Motor neuron (in vitro differentiated cells): ENCODE results near the gene CRACR2A. TPM values are rescaled to one million over a fixed set of nuclear protein-coding genes. Genes with fewer than 3 reads are reported as not detected.

ENCODE experiments used
- ATAC-seq, 8 experiments: fragments of 200-7000 bp; cut with Tn5 transposase; replicated peaks in 6 of 8; 2 replicates each; pipeline ENCODE4 v1.8.0; 2021; ENCODE audit warnings: mild to moderate bottlenecking in 8 of 8, moderate library complexity in 8 of 8
- H3K27ac ChIP-seq, 2 donors: fragments of 250-450 bp; sonication (Bioruptor Pico); 2 replicates each; pipeline ENCODE4 v1.9.0; 2021; ENCODE audit warnings: antibody characterized with exemption in 2 of 2, mild to moderate bottlenecking in 2 of 2, moderate library complexity in 1 of 2
- H3K4me1 ChIP-seq, 2 donors: fragments of 250-450 bp; sonication (Bioruptor Pico); replicated peaks in 1 of 2; 2 replicates each; pipeline ENCODE4 v1.6.1; 2021; ENCODE audit warnings: antibody characterized with exemption in 2 of 2, mild to moderate bottlenecking in 2 of 2, moderate library complexity in 1 of 2
- H3K4me3 ChIP-seq, 5 donors: fragments of 250-450 bp; sonication (Bioruptor Pico); 2 replicates each; pipeline ENCODE4 v1.9.0; 2021; ENCODE audit warnings: antibody characterized with exemption in 5 of 5, mild to moderate bottlenecking in 5 of 5, moderate library complexity in 4 of 5
- WGBS, 10 experiments: fragments of 450-650 bp; shearing (Covaris generic); methylation state at CpG; one replicate each; pipeline ENCODE4 v1.0.0; 2022; 5-methylcytosine and 5-hydroxymethylcytosine counted together
- in situ Hi-C, 9 experiments: fragments of 400-800 bp; cut with MboI; loops; one replicate each; pipeline ENCODE4 v1.15.0; 2021; ENCODE audit warnings: low sequenced_read_pairs in 9 of 9, low pct_unique_long_range_greater_than_20kb in 2 of 9; ENCODE audit not compliant: unreplicated experiment in 9 of 9
- total RNA-seq, 8 experiments: library from RNA; unstranded; fragments of 300-600 nt; gene quantifications; 2 replicates each; pipeline versions ENCODE4 v1.2.3 to v1.2.4, GENCODE V29; 2022

CRACR2A gene
- total RNA-seq, 8 experiments from 2014 or later = 0.11 to 12.5 (median 1.2) TPM

- peak in 6 of 8 experiments; percentile 9 to 74 (median 60) for ATAC-seq
- H3K4me1 ChIP-seq = peaks cover 33 to 43% of the 10 kb centered on the region in 2 donors
Observed at GRCh38 chr12:3607039-3607720, 145.7 kb downstream of the CRACR2A start.

GRCh38 chr12:3606128-3606527 is 146.8 kb downstream of the CRACR2A start:
- Histone ChIP-seq H3K4me1 (peaks cover 43 to 50% of the 10 kb centered on the region in 2 donors), H3K4me3 (no peak overlapping the region), H3K27ac (no peak overlapping the region)
- WGBS, 10 experiments = 0 to 100% (median 79%) methylated on average over 1 to 7 of the region's 10 CpGs; no CpG with 5 or more reads in 2 of the 10 experiments
- ATAC-seq = peak in 3 of 8 experiments; percentile 76 to 86 (median 81)
- in situ Hi-C loops = no loop called here

More at GRCh38 chr12:3607039-3607720, 145.7 kb downstream of the CRACR2A start:
- WGBS, 10 experiments = 17 to 56% (median 25%) methylated on average over 2 to 9 of the region's 9 CpGs; no CpG with 5 or more reads in 6 of the 10 experiments
- Histone ChIP-seq H3K27ac (peak overlapping the region in 1 of 2 donors; percentile 44), H3K4me3 (no peak overlapping the region)
- in situ Hi-C loops = no loop called here

GRCh38 chr12:3605692-3606091 is 147.2 kb downstream of the CRACR2A start:
- WGBS, 10 experiments = 27 to 78% (median 67%) methylated on average over 4 to 6 of the region's 6 CpGs; no CpG with 5 or more reads in 5 of the 10 experiments
- peak in 3 of 8 experiments; percentile 15 to 48 (median 43) for ATAC-seq
- in situ Hi-C loops = no loop called here
- Histone ChIP-seq H3K4me3 (no peak overlapping the region), H3K27ac (no peak overlapping the region), H3K4me1 (peaks cover 45 to 51% of the 10 kb centered on the region in 2 donors)

- Histone ChIP-seq H3K4me3 (no peak overlapping the region), H3K27ac (no peak overlapping the region), H3K4me1 (peaks cover 49 to 56% of the 10 kb centered on the region in 2 donors)
- 4 to 43% (median 26%) methylated on average over 4 to 7 of the region's 13 CpGs; no CpG with 5 or more reads in 6 of the 10 experiments for WGBS, 10 experiments
- in situ Hi-C loops = no loop called here
- peak; percentile 4 to 78 (median 67) for ATAC-seq
Observed at GRCh38 chr12:3604748-3605586, 147.9 kb downstream of the CRACR2A start.

GRCh38 chr12:3604286-3604685 is 148.6 kb downstream of the CRACR2A start:
- WGBS, 10 experiments = 65 to 100% (median 82%) methylated on average over 1 to 6 of the region's 6 CpGs; no CpG with 5 or more reads in 6 of the 10 experiments
- Histone ChIP-seq H3K4me3 (no peak overlapping the region), H3K27ac (no peak overlapping the region), H3K4me1 (peaks cover 54 to 63% of the 10 kb centered on the region in 2 donors)
- in situ Hi-C loops = no loop called here
- ATAC-seq = no peak

- ATAC-seq = peak in 1 of 8 experiments; percentile 11
- 83 to 100% (median 96%) methylated on average over 1 to 3 of the region's 7 CpGs for WGBS, 10 experiments
- Histone ChIP-seq H3K4me3 (no peak overlapping the region), H3K4me1 (peaks cover 61 to 70% of the 10 kb centered on the region in 2 donors), H3K27ac (no peak overlapping the region)
- in situ Hi-C loops = no loop called here
Observed at GRCh38 chr12:3603576-3603975, 149.3 kb downstream of the CRACR2A start.

GRCh38 chr12:3602488-3602887 is 150.4 kb downstream of the CRACR2A start:
- no peak overlapping the region for H3K27ac ChIP-seq
- 48 to 100% (median 77%) methylated on average over 1 to 4 of the region's 11 CpGs; no CpG with 5 or more reads in 5 of the 10 experiments for WGBS, 10 experiments
- peaks cover 57 to 67% of the 10 kb centered on the region in 2 donors for H3K4me1 ChIP-seq
- in situ Hi-C loops = no loop called here
- ATAC-seq = no peak
- H3K4me3 ChIP-seq = no peak overlapping the region

- in situ Hi-C loops = no loop called here
- ATAC-seq = peak in 1 of 8 experiments; percentile 18
- Histone ChIP-seq H3K27ac (no peak overlapping the region), H3K4me1 (peaks cover 49 to 59% of the 10 kb centered on the region in 2 donors), H3K4me3 (no peak overlapping the region)
- 45 to 100% (median 75%) methylated on average over 2 to 9 of the region's 23 CpGs; no CpG with 5 or more reads in 3 of the 10 experiments for WGBS, 10 experiments
Observed at GRCh38 chr12:3601461-3602150, 151.3 kb downstream of the CRACR2A start.

GRCh38 chr12:3600951-3601350 is 152.0 kb downstream of the CRACR2A start:
- in situ Hi-C loops = no loop called here
- no peak for ATAC-seq

GRCh38 chr12:3600039-3600720 is 152.7 kb downstream of the CRACR2A start:
- whole genome bisulfite sequencing, 10 experiments = 30 to 100% (median 68%) methylated on average over 2 to 11 of the region's 14 CpGs; no CpG with 5 or more reads in 4 of the 10 experiments
- in situ Hi-C loops = no loop called here
- ATAC-seq = peak; percentile 2 to 89 (median 73)
- Histone ChIP-seq H3K4me3 (no peak overlapping the region), H3K4me1 (peaks cover 46 to 50% of the 10 kb centered on the region in 2 donors), H3K27ac (no peak overlapping the region)

More at GRCh38 chr12:3600951-3601350, 152.0 kb downstream of the CRACR2A start:
- Histone ChIP-seq H3K4me3 (no peak overlapping the region), H3K4me1 (peaks cover 47 to 53% of the 10 kb centered on the region in 2 donors), H3K27ac (no peak overlapping the region)
- 50 to 100% (median 88%) methylated on average over 1 to 6 of the region's 7 CpGs; no CpG with 5 or more reads in 4 of the 10 experiments for WGBS, 10 experiments

- ATAC-seq = peak in 5 of 8 experiments; percentile 60 to 79 (median 72)
- in situ Hi-C loops = no loop called here
- Histone ChIP-seq H3K27ac (no peak overlapping the region), H3K4me1 (peaks cover 42 to 44% of the 10 kb centered on the region in 2 donors), H3K4me3 (no peak overlapping the region)
- WGBS, 10 experiments = 34 to 87% (median 67%) methylated on average over 5 to 15 of the region's 17 CpGs; no CpG with 5 or more reads in 2 of the 10 experiments
Observed at GRCh38 chr12:3598896-3599860, 153.7 kb downstream of the CRACR2A start.
